NCI-H2227 (cell line): ENCODE data around the gene GABBR2.
"Not testable (repeated sequence)": the region's sequence is repeated elsewhere in the genome, so short reads cannot be mapped to it uniquely, and the experiment has no call there.

Source experiments
- DNase-seq: peaks from one replicate; lab custom pipeline; 2025; ENCODE audit not compliant: unreplicated experiment; lab: John Stamatoyannopoulos, UW

The GABBR2 gene

DNA sequence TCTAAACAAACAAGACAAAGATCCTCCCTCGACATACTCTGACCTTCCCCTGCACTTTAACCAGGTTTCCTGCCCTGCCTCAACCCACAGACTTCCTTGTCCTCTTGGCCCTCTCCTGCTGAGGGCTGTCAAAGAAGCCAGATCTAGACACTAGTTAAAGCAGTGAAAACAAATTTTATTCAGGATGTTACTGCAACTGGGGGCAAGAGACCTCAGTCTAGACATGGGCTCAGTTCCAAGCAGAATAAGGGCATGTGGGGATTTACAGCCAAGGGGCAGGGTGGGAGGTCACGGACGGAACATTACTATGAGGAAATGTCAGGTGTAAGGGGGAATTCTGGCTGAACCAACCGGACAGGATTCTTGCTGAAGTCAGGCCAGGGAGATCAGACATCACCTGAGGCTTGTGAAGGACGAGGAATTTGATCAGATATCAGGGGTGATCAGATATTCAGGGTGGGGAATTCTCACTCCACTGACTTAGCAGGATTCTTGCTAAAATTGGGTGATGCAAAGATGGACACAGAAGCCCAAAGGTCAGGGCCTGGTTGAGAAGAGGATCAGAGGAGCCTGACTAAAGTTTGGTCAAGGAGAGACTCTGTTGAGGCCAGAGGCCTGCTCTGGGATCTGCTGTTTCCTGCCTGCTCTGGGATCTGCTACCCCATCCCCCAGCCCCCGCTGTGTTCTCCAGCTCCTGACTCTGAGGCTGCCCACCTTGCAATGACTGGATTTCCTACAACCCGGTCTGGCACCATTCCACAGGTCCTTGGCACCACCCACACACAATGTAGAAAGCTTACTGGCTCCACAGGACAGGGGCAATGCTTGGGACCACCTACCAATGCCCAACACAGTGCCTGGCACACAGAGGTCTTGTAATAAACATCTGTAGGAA lies 21.5 kb downstream of the GABBR2 start:
- DNase-seq: no peak

DNA sequence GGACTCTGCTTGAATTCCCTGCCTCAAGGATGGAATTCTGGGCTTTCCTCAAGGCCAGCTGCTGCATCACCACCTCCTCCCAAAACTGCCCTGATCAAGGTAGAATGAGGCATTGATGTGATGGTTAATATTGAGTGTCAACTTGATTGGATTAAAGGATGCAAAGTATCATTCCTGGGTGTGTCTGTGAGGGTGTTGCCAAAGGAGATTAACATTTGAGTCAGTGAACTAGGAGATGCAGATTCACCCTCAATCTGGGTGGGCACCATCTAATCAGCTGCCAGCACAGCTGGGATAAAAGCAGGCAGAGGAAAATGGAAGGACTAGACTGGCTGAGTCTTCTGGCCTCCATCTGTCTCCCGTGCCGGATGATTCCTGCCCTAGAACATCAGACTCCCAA lies 23.9 kb downstream of the GABBR2 start:
- DNase-seq: not testable (repeated sequence)

DNA sequence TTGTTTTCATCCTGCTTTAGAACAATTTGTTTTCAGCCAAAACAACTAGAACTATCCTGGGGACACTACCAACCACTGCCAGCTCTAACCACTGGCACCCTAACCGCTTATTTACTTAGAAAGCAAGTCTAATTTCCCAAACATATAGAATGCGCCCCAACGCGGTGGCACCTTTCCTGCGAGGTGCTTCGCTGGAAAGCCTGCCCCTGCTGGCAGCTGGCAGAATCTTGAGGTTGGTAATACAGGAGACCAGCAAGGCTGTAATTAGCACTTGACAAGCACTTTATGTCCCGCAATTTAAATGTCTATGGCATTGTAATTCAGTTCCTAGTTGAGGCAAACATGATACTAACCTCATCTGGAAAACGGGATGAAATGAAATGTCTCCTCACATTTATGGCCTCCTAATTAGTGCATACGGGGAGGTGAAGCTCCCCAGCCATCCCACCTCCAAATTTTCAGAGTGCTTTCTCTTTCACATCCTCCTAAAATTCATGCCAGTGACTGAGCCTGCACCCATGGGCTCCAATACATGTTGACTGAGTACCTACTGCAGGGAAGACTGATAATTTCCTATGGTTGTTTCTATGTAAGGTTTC lies 30.4 kb downstream of the GABBR2 start:
- DNase-seq: no peak

DNA sequence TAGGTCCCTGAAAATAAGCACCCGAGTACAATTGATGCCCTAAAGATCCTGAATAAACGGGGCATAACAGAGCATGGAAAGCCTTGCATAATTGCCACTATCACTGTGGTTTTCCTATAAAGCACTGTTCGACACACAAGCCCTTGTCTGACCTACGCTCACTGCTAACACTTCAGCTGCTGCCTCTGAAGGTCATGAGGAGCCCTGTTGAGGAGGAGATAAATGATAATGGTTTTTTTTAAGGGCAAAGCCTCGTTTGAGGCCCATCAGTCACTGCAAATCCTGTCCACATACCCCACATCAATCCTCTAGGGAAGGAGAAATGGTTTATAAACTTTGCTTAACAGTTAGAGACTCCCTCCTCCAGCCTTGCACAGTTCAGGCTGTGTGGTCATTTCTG lies 35.1 kb downstream of the GABBR2 start:
- DNase-seq: no peak

DNA sequence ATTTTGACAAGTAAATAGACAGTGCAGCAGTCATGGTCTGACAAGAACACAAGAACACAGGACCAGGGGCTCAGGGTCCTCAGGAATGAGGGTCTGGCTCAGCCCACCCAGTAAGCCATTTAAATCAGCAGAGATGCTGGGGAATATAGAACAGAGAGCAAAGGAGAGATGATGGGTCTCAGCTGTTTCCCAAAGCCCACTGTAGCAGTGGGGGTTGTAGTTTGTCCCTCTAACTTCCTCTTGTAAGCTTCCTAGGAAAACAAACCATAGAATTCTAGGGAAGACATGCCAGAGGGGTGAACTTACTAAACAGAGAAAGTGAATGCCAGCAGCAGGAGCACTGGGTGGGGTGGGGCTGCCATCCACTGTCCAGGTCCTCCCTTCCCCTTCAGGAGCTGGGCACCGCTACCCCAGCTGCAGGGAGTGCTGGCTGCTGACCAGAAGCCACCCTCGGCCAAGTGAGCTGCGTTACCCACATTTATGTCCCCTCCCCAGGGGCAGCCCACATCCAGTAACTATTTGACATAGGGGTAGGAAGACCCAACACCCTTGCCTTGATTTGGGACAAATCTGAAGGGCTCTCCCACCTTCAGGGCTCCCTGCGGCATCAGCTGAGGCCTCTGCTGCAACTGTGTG lies 41.6 kb downstream of the GABBR2 start:
- DNase-seq: no peak

DNA sequence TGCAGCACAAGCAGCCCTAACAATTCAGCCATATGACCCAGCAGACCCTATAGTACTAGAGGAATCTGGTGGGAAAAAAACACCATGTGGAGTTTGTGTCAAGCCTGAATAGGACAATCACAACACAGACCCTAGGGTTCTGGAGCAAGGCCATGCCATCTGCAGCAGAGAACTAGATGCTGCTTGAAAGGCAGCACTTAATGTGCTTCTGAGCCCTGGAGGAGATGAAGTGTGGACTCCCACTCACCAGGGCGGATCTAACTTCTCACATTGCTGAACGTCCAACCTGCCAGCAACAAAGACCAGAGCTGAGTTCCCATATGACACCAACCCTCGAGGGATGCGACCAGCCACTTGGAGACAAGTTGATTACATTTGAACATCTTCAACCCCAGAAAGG lies 43.2 kb downstream of the GABBR2 start:
- DNase-seq: no peak

DNA sequence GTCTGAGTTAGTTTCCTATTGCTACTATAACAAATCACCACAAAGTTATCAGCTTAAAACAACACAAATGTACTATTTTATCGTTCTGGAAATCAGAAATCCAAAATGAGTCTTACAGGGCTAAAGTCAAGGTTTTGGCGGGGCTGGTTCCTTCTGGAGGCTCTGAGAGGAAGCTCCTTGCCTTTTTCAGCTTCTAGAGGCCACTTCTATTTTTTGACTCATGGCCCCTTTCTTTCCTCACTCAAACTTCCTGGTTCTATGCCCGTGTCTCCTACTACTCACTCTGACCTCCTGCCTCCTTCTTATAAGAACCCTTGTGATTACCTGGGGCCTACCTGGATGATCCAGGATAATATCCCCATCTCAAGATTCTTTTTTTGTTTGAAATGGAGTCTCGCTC lies 48.2 kb downstream of the GABBR2 start:
- no peak for DNase-seq

DNA sequence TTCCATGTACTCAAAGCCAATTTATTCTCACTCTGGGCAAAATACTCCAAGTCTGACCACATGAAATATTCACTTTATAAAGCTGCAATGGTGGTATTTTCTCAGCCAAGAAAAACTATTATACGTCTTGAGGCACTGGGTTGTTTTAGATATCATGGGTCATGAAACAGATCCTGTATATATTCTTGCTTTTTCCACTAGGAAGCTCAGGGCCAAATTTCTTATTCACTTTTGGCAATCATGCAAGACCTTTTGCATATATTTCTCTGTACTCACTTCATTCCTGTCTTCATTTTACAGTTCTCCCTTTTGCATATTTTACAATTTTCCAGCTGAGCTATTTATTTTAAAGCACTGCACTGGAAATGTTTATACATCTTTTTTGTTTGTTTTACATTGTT lies 49.8 kb downstream of the GABBR2 start:
- no peak for DNase-seq

DNA sequence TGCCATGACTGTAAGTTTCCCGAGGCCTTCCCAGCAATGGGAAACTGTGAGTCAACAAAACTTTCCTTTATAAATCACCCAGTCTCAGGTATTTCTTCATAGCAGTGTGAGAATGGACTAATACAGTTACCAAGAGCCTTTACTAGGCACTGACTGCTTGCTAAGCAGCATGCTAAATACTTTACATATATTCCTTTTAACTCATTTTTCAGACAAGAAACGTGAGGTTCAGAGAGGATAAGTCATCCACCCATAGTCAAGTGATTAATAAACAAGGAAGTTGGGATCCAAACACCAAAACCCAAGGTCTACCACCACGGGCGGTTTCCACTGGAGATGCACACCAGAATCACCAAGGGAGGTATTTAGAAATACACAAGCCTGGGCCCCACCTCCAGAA lies 50.8 kb downstream of the GABBR2 start:
- no peak for DNase-seq

DNA sequence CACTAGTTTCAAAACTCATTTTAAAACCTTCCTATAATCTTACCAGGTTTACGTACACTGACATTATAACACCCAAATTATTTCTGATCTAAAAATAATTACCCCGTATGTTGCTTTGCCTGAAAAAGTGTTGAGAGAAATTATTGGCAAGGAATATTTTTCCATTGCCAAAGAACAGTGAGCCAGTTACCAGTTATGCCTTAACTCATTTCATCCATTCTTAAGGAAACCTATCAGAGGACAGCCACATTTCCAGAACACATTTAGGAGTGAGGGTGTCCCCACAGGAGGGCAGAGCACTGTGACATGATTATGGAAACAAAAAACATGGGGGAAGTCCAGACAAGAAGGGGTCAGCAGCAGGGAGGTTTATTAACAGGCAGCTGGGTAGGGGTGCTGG lies 52.2 kb downstream of the GABBR2 start:
- DNase-seq: no peak

DNA sequence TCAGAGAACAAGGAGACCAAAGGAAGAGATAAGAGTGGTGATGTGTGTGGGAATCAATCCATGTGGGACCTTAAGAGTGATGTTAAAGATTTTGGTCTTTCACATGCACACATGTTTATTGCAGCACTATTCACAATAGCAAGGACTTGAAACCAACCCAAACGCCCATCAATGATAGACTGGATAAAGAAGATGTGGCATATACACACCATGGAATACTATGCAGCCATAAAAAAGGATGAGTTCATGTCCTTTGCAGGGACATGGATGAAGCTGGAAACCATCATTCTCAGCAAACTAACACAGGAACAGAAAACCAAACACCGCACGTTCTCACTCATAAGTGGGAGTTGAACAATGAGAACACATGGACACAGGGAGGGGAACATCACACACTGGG lies 53.3 kb downstream of the GABBR2 start:
- not testable (repeated sequence) for DNase-seq

DNA sequence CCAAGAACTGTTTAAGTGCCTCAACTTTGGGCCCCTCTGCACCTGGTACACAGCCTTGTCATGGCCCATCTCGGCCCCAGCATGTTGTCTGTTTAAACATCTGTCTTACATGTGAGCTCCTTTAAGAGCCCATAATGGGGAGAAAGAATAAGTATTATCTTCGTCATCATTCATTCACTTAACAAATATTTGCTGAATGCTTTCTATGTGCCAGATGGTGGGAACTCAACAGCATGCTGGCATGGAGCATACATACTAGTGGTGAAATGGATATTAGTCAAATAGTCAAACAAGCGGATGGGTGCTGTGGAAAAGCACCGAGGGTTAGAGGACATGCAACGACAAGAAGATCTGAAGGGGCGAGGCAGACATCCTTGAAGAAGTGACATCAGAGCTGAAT lies 54.5 kb downstream of the GABBR2 start:
- DNase-seq: no peak

DNA sequence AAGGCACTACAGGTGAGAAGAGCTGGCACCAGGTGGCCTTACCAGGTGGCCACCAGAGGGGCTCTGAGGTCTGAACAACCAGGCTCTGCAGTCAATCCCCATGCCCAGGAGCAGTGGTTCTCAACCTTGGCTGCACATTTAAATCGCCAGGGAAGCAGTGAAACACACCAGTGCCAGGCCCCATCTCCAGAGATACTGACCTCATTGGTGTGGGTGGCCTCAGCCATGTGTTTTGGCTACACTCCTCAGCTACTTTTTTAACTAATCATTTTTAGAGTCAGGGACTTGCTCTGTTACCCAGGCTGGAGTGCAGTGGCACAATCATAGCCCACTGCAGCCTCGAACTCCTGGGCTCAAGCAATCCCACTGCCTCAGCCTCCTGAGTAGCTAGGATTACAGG lies 56.0 kb downstream of the GABBR2 start:
- DNase-seq: no peak

DNA sequence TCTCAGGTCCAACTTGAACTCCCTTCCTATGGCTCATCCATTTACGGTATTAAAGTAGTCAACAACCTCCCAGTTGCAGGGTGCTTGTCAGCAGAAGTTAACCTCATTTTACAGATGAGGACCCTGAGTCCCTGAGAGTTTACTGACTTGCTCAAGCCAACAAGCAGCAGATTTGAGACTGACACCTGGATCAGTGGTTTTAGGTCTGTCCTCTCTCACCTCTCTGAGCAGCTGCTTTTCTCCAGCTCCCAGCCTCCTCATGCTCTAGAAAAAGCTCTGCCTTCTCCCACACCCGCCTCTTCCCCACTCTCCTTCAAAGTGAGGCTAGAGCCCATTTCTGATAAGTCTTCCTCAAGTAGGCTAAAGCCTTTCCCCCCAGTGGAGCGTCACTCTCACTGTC lies 56.4 kb downstream of the GABBR2 start:
- DNase-seq: no peak

DNA sequence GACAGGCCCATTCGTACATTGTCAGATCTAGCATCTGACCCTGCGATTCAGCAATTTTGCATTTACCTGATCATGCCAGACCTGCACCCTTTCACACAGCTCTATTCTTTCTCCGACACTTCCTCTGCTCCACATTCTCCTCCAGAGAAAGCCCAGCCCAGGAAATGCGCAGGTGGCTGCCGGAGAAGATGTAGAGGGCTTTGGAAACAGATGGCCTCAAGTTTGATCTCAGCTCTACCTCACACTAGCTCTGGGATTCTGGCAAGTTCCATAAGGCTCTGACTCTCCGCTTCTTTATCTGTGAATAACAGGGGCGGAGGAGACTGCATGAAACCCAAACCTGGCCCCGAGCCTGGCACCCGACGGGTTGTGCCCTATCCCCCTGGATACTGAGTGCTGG lies 61.5 kb downstream of the GABBR2 start:
- DNase-seq: no peak

DNA sequence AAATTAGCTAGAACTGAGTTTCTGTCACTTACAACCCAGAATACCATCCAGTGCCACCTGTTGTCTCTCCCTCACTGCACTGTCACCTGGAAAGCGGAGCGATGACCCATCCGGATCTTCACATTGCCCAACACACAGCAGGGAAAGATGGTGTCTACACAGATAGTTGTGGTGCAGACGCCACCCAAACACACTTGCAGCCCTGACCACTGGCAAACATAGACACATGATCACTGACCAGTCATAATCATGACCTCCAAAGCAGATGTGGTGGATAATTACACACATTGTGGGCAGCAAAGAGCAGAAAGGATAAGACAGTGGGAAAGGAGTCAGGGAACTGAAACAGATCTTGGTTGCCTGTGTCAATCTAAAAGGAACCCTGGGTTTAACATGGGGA lies 64.7 kb downstream of the GABBR2 start:
- no peak for DNase-seq

DNA sequence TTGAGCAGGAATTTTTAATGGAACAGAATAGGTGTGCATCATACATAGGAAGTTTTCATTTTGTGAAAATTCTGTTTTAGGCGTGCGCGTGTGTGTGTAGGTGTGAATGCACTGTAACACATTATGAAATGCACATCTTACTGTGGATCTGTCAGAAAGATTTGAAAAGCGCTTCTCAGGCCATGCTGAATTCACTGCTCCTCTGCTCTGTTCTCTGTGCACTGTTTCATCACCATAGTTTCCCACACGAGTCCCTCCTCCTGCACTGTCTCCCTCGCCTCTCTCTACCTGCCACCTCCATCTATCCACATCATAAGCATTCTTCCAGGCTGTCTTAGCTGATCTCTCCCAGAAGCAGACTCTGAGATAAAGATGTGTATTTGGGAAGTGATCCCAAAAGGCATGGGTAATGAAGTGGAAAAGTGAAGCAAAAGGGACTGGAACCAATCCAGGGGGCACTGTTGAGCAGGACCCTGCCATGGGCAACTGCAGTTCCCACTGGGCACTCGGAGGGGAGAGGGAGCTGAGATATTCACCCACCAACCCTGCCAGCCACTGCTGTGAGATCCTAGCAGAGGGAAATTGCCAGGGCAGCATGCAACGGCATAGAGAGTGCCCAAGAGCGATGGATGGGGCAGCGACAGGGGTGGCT lies 65.9 kb downstream of the GABBR2 start:
- DNase-seq: no peak

DNA sequence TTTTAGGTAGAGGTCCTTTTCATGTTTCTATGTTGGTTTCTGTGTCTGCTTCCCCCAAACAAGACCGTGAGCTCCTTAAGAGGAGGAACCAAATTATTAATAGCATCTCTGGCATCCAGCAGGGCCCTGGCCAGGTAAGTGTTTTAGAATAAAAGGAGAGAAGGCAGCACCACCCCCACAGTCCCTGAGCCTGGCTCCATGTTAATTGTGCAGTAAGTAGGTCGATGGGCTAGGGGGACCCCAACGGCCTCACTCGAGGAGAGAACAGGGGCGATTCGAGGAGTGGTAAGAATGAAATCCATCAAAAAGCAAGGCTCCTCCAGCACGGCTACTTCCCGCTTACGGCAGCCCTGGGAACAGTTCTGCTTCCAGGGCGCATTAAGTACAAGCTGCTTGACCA lies 67.0 kb downstream of the GABBR2 start:
- DNase-seq: no peak

DNA sequence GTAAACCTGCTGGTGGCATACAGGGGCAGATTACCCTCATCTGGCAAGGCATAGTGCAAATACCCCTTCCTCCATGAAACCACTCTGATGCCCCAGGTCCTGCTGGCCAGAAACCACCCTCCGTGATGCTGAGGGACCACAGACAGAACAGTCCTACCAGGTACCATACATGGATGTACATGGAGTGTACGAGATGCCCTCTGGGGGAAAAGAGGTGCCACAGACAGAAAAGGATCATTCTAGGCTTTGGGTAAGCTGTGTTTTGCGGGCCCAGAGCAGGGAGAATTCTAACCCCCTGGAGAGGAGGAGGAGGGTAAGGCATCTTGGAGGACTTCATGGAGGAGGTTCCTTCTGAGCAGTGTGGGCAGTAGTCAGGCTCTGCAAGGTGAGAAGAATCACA lies 68.3 kb downstream of the GABBR2 start:
- DNase-seq: no peak

DNA sequence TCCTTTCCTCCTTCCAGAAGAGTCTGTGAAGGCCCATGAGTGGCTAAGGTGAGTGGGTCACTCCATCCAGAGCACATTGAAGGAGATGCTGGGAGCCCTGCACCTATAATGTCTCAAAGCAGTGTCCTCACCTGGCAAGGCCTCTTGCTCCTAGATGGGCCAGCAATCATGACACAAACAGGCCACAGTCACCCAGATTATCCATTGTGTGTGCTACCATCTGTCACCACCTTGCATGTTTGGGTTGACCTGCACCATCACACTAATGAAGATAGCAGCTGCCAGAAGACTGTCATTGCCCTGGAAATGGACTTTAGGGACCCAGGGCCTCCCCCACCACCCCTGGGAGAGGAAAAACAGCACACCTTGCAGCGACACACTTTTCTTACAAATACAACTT lies 69.6 kb downstream of the GABBR2 start:
- no peak for DNase-seq

DNA sequence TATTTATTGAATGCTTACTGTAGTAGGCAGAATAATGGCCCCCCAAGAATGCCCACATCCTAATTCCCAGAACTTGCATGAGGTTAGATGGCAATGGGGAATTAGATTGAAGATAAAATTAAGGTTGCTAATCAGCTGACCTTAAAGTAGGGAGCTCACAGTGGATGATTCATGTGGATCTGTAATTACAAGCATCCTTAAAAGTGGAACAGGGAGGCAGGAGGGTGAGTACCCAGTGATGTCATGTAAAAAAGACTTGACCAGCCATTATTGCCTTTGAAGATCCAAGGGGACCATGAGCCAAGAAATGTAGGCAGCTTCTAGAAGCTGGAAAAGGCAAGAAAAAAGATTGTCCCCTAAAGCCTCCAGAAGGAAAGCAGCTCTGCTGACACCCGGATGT lies 71.4 kb downstream of the GABBR2 start:
- no peak for DNase-seq

DNA sequence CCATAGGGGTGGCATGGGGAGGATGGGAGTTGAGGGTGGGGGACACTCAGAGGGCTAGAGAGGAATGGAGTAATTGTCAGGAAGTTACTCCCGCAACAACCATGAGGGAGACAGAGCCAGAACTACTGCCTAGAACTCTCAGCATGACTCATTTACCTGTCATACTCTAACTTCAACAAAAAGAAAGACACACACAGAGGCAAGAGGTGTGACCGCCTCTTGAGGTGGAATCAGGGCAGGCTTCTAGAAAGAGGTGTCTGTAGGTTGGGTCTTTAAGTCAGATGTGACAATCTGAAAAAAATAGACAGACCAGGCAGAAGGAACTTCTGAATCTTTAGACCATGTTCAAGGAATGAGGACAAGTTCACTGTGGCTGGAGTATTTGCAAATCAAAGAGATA lies 73.4 kb downstream of the GABBR2 start:
- DNase-seq: no peak
